Chondrocyte (in vitro differentiated cells): ENCODE results near the gene RAB31. TPM values are rescaled to one million over a fixed set of nuclear protein-coding genes. Genes with fewer than 3 reads are reported as not detected.
A peak's percentile ranks its signal among the peaks of the same experiment; 100 is the strongest.
"Not testable (repeated sequence)": the region's sequence is repeated elsewhere in the genome, so short reads cannot be mapped to it uniquely, and the experiment has no call there.

Experiments used
- DNase-seq: peaks from one replicate; pipeline ENCODE4 v3.0.0; 2021; ENCODE audit warnings: mixed read lengths, low spot score
- H3K27ac Mint-ChIP-seq: one replicate; pipeline ENCODE4 v1.8.0; 2021; ENCODE audit warnings: mild to moderate bottlenecking, moderate library complexity, mixed read lengths; ENCODE audit not compliant: unreplicated experiment
- H3K27me3 Mint-ChIP-seq: 2 replicates; pipeline ENCODE4 v1.8.0; 2021; ENCODE audit warnings: low read depth, mixed read lengths
- H3K36me3 Mint-ChIP-seq: 2 replicates; pipeline ENCODE4 v1.8.0; 2021; ENCODE audit warnings: low read depth, mixed read lengths
- H3K4me1 Mint-ChIP-seq: 2 replicates; pipeline ENCODE4 v1.8.0; 2021; ENCODE audit warnings: low read depth, mild to moderate bottlenecking, mixed read lengths
- H3K4me3 Mint-ChIP-seq: one replicate; pipeline ENCODE4 v1.8.0; 2021; ENCODE audit warnings: mild to moderate bottlenecking, moderate library complexity, mixed read lengths; ENCODE audit not compliant: unreplicated experiment
- H3K9me3 Mint-ChIP-seq: 2 replicates; pipeline ENCODE4 v1.8.0; 2021; ENCODE audit warnings: low read depth, mixed read lengths
- total RNA-seq: library from RNA; stranded (reverse); gene quantifications from 3 replicates; pipeline ENCODE4 v1.2.1, GENCODE V29; 2021
- TF ChIP-seq, protein P1 (sequence below): fragments of 200-600 bp; sonication (generic); IDR thresholded peaks from 2 replicates; pipeline ENCODE4 v1.5.0; 2021; ENCODE audit warnings: antibody characterized with exemption, mild to moderate bottlenecking, moderate library complexity

RAB31 gene
- total RNA-seq, 1 donor from 2014 or later: 87.7 TPM

- TF ChIP-seq, protein P1, sequence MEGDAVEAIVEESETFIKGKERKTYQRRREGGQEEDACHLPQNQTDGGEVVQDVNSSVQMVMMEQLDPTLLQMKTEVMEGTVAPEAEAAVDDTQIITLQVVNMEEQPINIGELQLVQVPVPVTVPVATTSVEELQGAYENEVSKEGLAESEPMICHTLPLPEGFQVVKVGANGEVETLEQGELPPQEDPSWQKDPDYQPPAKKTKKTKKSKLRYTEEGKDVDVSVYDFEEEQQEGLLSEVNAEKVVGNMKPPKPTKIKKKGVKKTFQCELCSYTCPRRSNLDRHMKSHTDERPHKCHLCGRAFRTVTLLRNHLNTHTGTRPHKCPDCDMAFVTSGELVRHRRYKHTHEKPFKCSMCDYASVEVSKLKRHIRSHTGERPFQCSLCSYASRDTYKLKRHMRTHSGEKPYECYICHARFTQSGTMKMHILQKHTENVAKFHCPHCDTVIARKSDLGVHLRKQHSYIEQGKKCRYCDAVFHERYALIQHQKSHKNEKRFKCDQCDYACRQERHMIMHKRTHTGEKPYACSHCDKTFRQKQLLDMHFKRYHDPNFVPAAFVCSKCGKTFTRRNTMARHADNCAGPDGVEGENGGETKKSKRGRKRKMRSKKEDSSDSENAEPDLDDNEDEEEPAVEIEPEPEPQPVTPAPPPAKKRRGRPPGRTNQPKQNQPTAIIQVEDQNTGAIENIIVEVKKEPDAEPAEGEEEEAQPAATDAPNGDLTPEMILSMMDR: no peak
- no peak for DNase-seq
- Mint-ChIP-seq H3K27me3 (no peaks in the 10 kb centered on the region), H3K4me3 (no peak overlapping the region), H3K27ac (no peak overlapping the region), H3K36me3 (no peaks in the 10 kb centered on the region), H3K4me1 (no peaks in the 10 kb centered on the region), H3K9me3 (no peaks in the 10 kb centered on the region)
These were observed 41.6 kb upstream of the RAB31 start for GRCh38 chr18:9666548-9666947.

DNA sequence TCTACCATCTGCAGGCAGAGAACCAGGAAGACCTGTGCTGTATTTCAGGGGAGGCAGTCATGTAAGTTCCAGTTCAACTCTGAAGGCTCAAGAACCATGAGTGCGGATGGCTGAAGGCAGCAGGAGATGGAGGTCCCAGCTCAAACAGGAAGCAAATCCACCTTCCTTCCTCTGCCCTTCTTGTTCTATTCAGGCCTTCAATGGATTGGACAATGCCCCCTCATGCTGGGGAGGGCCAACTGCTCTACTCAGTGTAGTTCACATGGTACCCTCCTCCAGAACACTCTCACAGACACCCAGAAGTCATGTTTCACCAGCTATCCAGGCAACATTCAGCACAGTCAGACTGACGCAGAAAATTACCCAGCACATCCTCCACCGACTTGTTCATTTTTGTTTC, 39.1 kb upstream of the RAB31 start:
- no peak for DNase-seq
- Mint-ChIP-seq H3K9me3 (no peaks in the 10 kb centered on the region), H3K4me1 (peaks cover 13% of the 10 kb centered on the region), H3K27me3 (no peaks in the 10 kb centered on the region), H3K27ac (no peak overlapping the region), H3K4me3 (no peak overlapping the region), H3K36me3 (no peaks in the 10 kb centered on the region)
- TF ChIP-seq, protein P1: no peak

DNA sequence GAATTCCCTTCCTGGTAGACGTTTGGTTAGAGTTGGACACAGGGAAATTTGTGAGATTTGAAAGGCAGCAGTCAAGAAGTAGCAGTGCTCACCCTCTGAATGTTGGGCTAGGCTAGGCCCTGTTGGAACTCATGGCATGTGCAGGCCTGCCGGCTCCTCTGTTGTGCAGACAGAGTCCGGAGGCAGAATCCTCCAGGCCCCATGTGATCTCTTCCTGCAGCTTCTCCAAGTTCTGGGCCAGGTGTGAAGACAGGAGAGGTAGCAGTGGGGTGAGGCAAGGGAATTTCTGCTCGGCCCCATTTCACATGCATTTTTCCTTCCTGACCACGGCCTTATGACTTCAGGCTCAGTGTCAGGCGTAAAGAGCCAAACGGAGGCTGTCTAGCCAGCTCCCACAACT, 36.9 kb upstream of the RAB31 start:
- Mint-ChIP-seq H3K9me3 (no peaks in the 10 kb centered on the region), H3K4me1 (peaks cover 19% of the 10 kb centered on the region), H3K27me3 (no peaks in the 10 kb centered on the region), H3K36me3 (no peaks in the 10 kb centered on the region), H3K4me3 (no peak overlapping the region), H3K27ac (no peak overlapping the region)
- DNase-seq: no peak
- TF ChIP-seq, protein P1: no peak

DNA sequence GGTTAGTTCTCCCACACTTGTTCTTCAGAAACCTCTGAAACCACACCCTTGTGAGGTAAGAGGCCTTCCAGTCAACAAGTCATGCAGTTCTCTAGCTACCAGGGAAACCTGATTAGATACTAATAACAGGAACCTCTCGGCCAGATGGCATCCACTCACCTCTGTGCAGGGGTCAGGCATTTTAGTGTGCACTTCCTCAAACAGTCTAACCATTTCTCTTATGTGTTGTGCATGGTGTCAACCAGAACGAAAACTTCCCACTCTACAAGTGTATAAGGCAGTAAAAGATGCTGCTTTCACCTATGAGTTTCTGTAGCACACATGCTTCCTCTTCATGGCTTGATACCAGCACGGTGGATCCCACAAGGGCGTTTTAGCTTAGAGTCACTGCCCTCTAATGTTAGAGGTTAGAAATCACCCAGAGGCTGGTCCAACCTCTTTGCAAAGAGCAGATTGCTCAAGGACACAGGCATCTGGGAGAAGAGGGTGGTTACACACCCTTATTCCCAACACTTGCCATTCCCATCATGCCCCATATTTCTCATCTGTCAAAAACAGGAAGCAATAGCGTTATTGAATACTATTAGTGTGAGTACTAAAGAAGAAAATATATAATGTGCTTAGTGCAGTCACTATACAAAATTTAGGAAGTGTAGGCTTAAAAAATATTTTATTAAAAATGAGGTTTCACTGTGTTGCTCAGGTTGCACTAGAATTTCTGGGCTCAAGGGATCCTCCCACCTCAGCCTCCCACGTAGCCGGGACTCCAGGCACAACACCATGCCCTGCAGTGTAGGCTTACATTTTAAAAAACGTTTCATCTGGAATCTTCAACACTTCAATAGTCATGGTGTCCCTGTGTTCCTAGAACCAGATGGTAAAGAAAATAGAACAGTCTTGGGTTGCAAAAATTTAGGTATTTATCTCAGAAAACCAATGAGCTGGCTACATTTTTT, 34.5 kb upstream of the RAB31 start:
- H3K4me3 Mint-ChIP-seq: no peak overlapping the region
- H3K36me3 Mint-ChIP-seq: no peaks in the 10 kb centered on the region
- TF ChIP-seq, protein P1: peak; percentile 65
- DNase-seq: no peak
- H3K27me3 Mint-ChIP-seq: no peaks in the 10 kb centered on the region
- peaks cover 2% of the 10 kb centered on the region for H3K9me3 Mint-ChIP-seq
- no peak overlapping the region for H3K27ac Mint-ChIP-seq
- peaks cover 19% of the 10 kb centered on the region for H3K4me1 Mint-ChIP-seq

DNA sequence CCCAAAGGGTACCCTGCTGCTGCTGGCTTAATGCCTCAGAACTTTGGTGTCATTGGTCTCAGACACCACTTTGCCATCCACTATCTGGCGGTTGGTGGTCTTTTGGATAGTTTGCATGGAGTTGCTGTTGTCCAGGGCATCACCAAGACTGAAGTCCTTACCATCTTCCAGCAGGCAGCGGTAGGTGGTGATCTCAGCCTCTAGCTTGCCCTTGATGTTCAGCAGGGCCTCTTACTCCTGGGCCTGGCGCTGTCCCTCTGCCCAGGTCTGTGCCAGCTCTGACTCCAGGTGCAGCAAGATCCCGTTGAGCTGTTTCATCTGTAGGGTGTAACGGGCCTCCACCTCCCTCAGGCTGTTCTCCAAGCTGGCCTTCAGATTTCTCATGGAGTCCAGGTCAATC, 29.9 kb upstream of the RAB31 start:
- not testable (repeated sequence) for H3K9me3 Mint-ChIP-seq, H3K36me3 Mint-ChIP-seq, H3K27me3 Mint-ChIP-seq, H3K27ac Mint-ChIP-seq, DNase-seq, H3K4me3 Mint-ChIP-seq
- H3K4me1 Mint-ChIP-seq: peaks cover 14% of the 10 kb centered on the region

GRCh38 chr18:9679125-9679524, 29.0 kb upstream of the RAB31 start:
- H3K27ac Mint-ChIP-seq: no peak overlapping the region
- peaks cover 2% of the 10 kb centered on the region for H3K9me3 Mint-ChIP-seq
- TF ChIP-seq, protein P1: no peak
- H3K4me1 Mint-ChIP-seq: peaks cover 8% of the 10 kb centered on the region
- no peaks in the 10 kb centered on the region for H3K27me3 Mint-ChIP-seq
- no peaks in the 10 kb centered on the region for H3K36me3 Mint-ChIP-seq
- no peak overlapping the region for H3K4me3 Mint-ChIP-seq
- no peak for DNase-seq
